ENCODE results near the gene IRAK2. TPM values are rescaled to one million over a fixed set of nuclear protein-coding genes. Genes with fewer than 3 reads are reported as not detected.
"Not testable (repeated sequence)": the region's sequence is repeated elsewhere in the genome, so short reads cannot be mapped to it uniquely, and the experiment has no call there.

Gene IRAK2
- total RNA-seq, 1 experiment from 2014 or later, result 5.5 TPM

GRCh38 chr3:10155658-10156057, 9.1 kb upstream of the IRAK2 start:
- Histone ChIP-seq H3K79me2 (ENCODE audit: low read length) (no peaks in the 10 kb centered on the region), H2AFZ (ENCODE audit: low read length) (no peak overlapping the region), H3K4me2 (ENCODE audit: low read length) (no peak overlapping the region), H3K27ac (ENCODE audit: low read length) (no peak overlapping the region), H3K4me3 (ENCODE audit: low read length) (no peak overlapping the region), H3K36me3 (ENCODE audit: low read depth, low read length) (peaks cover 12% of the 10 kb centered on the region), H3K9me3 (ENCODE audit: low read length) (no peaks in the 10 kb centered on the region), H3K9ac (ENCODE audit: low read length) (no peak overlapping the region), H4K20me1 (ENCODE audit: low read length) (no peaks in the 10 kb centered on the region), H3K27me3 (ENCODE audit: low read length) (no peaks in the 10 kb centered on the region), H3F3A (ENCODE audit: low read length, unreplicated experiment) (no peaks in the 10 kb centered on the region), H3K4me1 (ENCODE audit: insufficient read depth, low read length) (no peaks in the 10 kb centered on the region), H3K9me2 (replicated peaks; ENCODE audit: low read length) (no peaks in the 10 kb centered on the region)
- intact Hi-C loops (cut with micrococcal nuclease), result no loop called here
- DNase-seq (no peak), ATAC-seq (no peak)
- CTCF ChIA-PET, result no interaction called here
- POLR2A ChIA-PET (ENCODE audit: unreplicated experiment), result interaction anchor here (0.6 kb wide), 1 partner anchor 108 kb away, joined by 3 read pairs; no protein-coding TSS in a partner anchor
- BruUV-seq (replicated peaks), result TSS peak; percentile 13
- TF ChIP-seq EZH2 (IDR thresholded peaks at IDR 0.05; ENCODE audit: low read length, unreplicated experiment), result no peak
- TF ChIP-seq EZH2phosphoT487 (IDR thresholded peaks at IDR 0.05; ENCODE audit: borderline replicate concordance, low read length), result no peak
- TF ChIP-seq, protein P1, sequence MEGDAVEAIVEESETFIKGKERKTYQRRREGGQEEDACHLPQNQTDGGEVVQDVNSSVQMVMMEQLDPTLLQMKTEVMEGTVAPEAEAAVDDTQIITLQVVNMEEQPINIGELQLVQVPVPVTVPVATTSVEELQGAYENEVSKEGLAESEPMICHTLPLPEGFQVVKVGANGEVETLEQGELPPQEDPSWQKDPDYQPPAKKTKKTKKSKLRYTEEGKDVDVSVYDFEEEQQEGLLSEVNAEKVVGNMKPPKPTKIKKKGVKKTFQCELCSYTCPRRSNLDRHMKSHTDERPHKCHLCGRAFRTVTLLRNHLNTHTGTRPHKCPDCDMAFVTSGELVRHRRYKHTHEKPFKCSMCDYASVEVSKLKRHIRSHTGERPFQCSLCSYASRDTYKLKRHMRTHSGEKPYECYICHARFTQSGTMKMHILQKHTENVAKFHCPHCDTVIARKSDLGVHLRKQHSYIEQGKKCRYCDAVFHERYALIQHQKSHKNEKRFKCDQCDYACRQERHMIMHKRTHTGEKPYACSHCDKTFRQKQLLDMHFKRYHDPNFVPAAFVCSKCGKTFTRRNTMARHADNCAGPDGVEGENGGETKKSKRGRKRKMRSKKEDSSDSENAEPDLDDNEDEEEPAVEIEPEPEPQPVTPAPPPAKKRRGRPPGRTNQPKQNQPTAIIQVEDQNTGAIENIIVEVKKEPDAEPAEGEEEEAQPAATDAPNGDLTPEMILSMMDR (conservative IDR thresholded peaks at IDR 0.05; ENCODE audit: low read depth, low read length), result no peak

DNA sequence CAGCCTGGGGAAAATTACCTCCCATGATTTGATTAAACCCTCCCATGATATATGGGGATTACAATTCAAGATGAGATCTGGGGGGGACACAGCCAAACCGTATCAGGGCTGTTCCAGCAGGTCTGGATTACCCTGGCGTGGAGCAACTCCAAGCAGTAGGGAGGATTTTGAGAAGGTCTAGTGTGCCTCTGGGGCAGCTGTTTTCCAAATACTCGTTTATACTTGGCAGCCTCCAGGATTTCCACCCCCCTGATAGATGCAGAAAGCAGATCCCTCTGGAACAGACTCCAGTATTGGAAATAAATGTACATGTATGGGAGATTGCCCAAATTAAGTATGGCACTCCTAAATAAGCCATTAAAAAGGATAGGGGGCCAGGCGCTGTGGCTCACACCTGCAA, 7.7 kb upstream of the IRAK2 start:
- Histone ChIP-seq H3K9ac (ENCODE audit: low read length) (no peak overlapping the region), H3K36me3 (ENCODE audit: low read depth, low read length) (peaks cover 3% of the 10 kb centered on the region; the same call in 1 of the 2 replicates), H3K27ac (ENCODE audit: low read length) (no peak overlapping the region), H3F3A (ENCODE audit: low read length, unreplicated experiment) (no peaks in the 10 kb centered on the region), H3K27me3 (ENCODE audit: low read length) (no peaks in the 10 kb centered on the region), H3K4me3 (ENCODE audit: low read length) (no peak overlapping the region), H3K4me2 (ENCODE audit: low read length) (no peak overlapping the region), H4K20me1 (ENCODE audit: low read length) (no peaks in the 10 kb centered on the region), H3K9me3 (ENCODE audit: low read length) (no peaks in the 10 kb centered on the region), H3K79me2 (ENCODE audit: low read length) (no peaks in the 10 kb centered on the region), H3K9me2 (replicated peaks; ENCODE audit: low read length) (no peaks in the 10 kb centered on the region), H3K4me1 (ENCODE audit: insufficient read depth, low read length) (no peaks in the 10 kb centered on the region), H2AFZ (ENCODE audit: low read length) (no peak overlapping the region)
- intact Hi-C loops (cut with micrococcal nuclease), result no loop called here
- ATAC-seq (no peak), DNase-seq (no peak)
- ChIA-PET POLR2A (ENCODE audit: unreplicated experiment) (no interaction called here), CTCF (interaction anchor here (0.7 kb wide), 1 partner anchor 210 kb away, joined by 9 read pairs; no protein-coding TSS in a partner anchor)
- BruUV-seq (replicated peaks), result no TSS peak
- no peak for TF ChIP-seq EZH2 (IDR thresholded peaks at IDR 0.05; ENCODE audit: low read length, unreplicated experiment)
- TF ChIP-seq, protein P1 (conservative IDR thresholded peaks at IDR 0.05; ENCODE audit: low read depth, low read length), result no peak
- TF ChIP-seq EZH2phosphoT487 (IDR thresholded peaks at IDR 0.05; ENCODE audit: borderline replicate concordance, low read length), result no peak

GRCh38 chr3:10158555-10158954, 6.2 kb upstream of the IRAK2 start:
- H2AFZ ChIP-seq (ENCODE audit: low read length); DNase-seq; intact Hi-C loops (cut with micrococcal nuclease); BruUV-seq (replicated peaks); H3K4me3 ChIP-seq (ENCODE audit: low read length); H3K4me1 ChIP-seq (ENCODE audit: insufficient read depth, low read length); H3K36me3 ChIP-seq (ENCODE audit: low read depth, low read length); H3K9me3 ChIP-seq (ENCODE audit: low read length); H3K9me2 ChIP-seq (replicated peaks; ENCODE audit: low read length); H3K4me2 ChIP-seq (ENCODE audit: low read length); H3K27ac ChIP-seq (ENCODE audit: low read length); H3K9ac ChIP-seq (ENCODE audit: low read length); H4K20me1 ChIP-seq (ENCODE audit: low read length); H3K79me2 ChIP-seq (ENCODE audit: low read length); H3F3A ChIP-seq (ENCODE audit: low read length, unreplicated experiment); H3K27me3 ChIP-seq (ENCODE audit: low read length); POLR2A ChIA-PET (ENCODE audit: unreplicated experiment); ATAC-seq: not testable (repeated sequence)
- CTCF ChIA-PET, result interaction anchor here (0.6 to 0.7 kb wide), 2 partner anchors 28 to 510 kb away, joined by 3 read pairs; no protein-coding TSS in a partner anchor
